HFFc6 (cell line): Measurements from ENCODE around the gene DES. TPM values are rescaled to one million over a fixed set of nuclear protein-coding genes. Genes with fewer than 3 reads are reported as not detected.

ENCODE experiments used
- DNase-seq: peaks from one replicate; pipeline ENCODE4 v3.0.0-alpha.2; 2018
- H3K27ac Mint-ChIP-seq: 2 replicates; pipeline ENCODE4 v1.8.0; 2020; ENCODE audit warnings: mild to moderate bottlenecking, mixed read lengths
- H3K27me3 Mint-ChIP-seq: 2 replicates; pipeline ENCODE4 v1.8.0; 2021; ENCODE audit warnings: mild to moderate bottlenecking, moderate library complexity, mixed read lengths; ENCODE audit not compliant: insufficient read depth
- H3K36me3 Mint-ChIP-seq: 2 replicates; pipeline ENCODE4 v1.8.0; 2021; ENCODE audit warnings: low read depth, mixed read lengths
- H3K4me1 Mint-ChIP-seq: 2 replicates; pipeline ENCODE4 v1.8.0; 2020; ENCODE audit warnings: low read depth, mixed read lengths
- H3K4me3 Mint-ChIP-seq: 2 replicates; pipeline ENCODE4 v1.8.0; 2020; ENCODE audit warnings: mild to moderate bottlenecking, moderate library complexity, mixed read lengths
- H3K9me3 Mint-ChIP-seq: 2 replicates; pipeline ENCODE4 v1.8.0; 2020; ENCODE audit warnings: mild to moderate bottlenecking, mixed read lengths
- CTCF ChIP-seq: fragments of 200-600 bp; sonication (generic); IDR thresholded peaks from 2 replicates; pipeline ENCODE4 v1.5.0; 2021; ENCODE audit warnings: antibody characterized with exemption, mild to moderate bottlenecking
- total RNA-seq, 6 experiments: library from RNA; stranded (reverse); fragmentation: NEBNext Ultra II Directional; extraction: Animal tissue kit (Norgen Biotek cat#: 25700); gene quantifications; 2 replicates in 1 of 6; 3 replicates in 5 of 6; pipeline ENCODE4 v1.2.3, GENCODE V29; 2021

Gene DES
- total RNA-seq, 6 experiments from 2014 or later: 0.12 to 0.37 (median 0.19) TPM; not detected in 1

- peaks cover 30% of the 10 kb centered on the region for H3K36me3 Mint-ChIP-seq
- TF ChIP-seq CTCF: no peak
- H3K27me3 Mint-ChIP-seq: no peaks in the 10 kb centered on the region; the same call in 1 of the 2 replicates
- no peak for DNase-seq
- H3K9me3 Mint-ChIP-seq: no peaks in the 10 kb centered on the region
- no peak overlapping the region for H3K27ac Mint-ChIP-seq
- peaks cover 4% of the 10 kb centered on the region for H3K4me1 Mint-ChIP-seq
- no peak overlapping the region for H3K4me3 Mint-ChIP-seq
Observed at GRCh38 chr2:219381448-219381847, 36.7 kb upstream of the DES start.

GRCh38 chr2:219384083-219384713 is 34.0 kb upstream of the DES start:
- peaks cover 30% of the 10 kb centered on the region for H3K36me3 Mint-ChIP-seq
- H3K9me3 Mint-ChIP-seq: no peaks in the 10 kb centered on the region
- no peak overlapping the region for H3K4me3 Mint-ChIP-seq

GRCh38 chr2:219384859-219385258 is 33.3 kb upstream of the DES start:
- Mint-ChIP-seq H3K36me3 (peaks cover 30% of the 10 kb centered on the region), H3K9me3 (no peaks in the 10 kb centered on the region), H3K4me1 (peaks cover 18% of the 10 kb centered on the region), H3K27ac (no peak overlapping the region), H3K4me3 (no peak overlapping the region), H3K27me3 (no peaks in the 10 kb centered on the region; the same call in 1 of the 2 replicates)
- DNase-seq: no peak
- TF ChIP-seq CTCF: no peak

More at GRCh38 chr2:219384083-219384713, 34.0 kb upstream of the DES start:
- Mint-ChIP-seq H3K27me3 (no peaks in the 10 kb centered on the region; the same call in 1 of the 2 replicates), H3K4me1 (peaks cover 18% of the 10 kb centered on the region), H3K27ac (no peak overlapping the region)
- no peak for TF ChIP-seq CTCF
- no peak for DNase-seq

DNA sequence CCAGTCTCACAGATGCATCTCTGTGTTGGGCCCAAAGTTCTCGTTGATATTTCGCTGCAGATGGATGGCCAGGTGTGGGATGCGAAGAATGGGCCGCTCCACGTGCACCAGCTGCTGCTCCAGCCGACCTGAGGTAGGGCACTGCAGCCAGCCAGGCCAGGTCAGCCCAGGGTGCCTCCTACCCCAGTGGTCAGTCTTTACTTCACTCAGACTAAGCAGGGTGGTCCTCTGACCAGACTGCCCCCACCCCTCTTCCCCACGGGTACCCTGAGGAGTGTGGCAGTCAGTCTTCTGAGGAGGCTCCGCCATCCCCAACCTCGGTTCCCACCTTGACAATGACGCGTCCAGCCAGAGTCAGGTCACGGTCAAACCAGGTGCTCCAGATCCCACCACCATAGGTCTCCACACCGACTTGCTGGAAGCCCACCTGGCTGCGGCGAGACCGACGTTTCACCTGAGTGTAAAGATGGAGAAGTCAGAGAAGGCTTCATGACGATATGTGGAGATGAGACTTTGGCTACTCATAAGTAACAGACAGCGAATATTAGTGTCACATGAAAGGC is 32.1 kb upstream of the DES start:
- Mint-ChIP-seq H3K36me3 (peaks cover 25% of the 10 kb centered on the region), H3K4me1 (peaks cover 18% of the 10 kb centered on the region), H3K27ac (no peak overlapping the region), H3K27me3 (no peaks in the 10 kb centered on the region; the same call in 1 of the 2 replicates), H3K9me3 (no peaks in the 10 kb centered on the region), H3K4me3 (no peak overlapping the region)
- no peak for TF ChIP-seq CTCF
- no peak for DNase-seq

GRCh38 chr2:219386532-219387280 is 31.5 kb upstream of the DES start:
- H3K4me1 Mint-ChIP-seq: peaks cover 18% of the 10 kb centered on the region
- no peaks in the 10 kb centered on the region for H3K9me3 Mint-ChIP-seq
- peak overlapping the region; percentile 99 for H3K27ac Mint-ChIP-seq
- peaks cover 2% of the 10 kb centered on the region; the same call in 1 of the 2 replicates for H3K27me3 Mint-ChIP-seq
- H3K36me3 Mint-ChIP-seq: peaks cover 19% of the 10 kb centered on the region
- TF ChIP-seq CTCF: no peak
- H3K4me3 Mint-ChIP-seq: peak overlapping the region; percentile 97
- DNase-seq: no peak
